C4-2B (cell line): ENCODE measurements around the gene PPP4C.
"Not testable (repeated sequence)": the region's sequence is repeated elsewhere in the genome, so short reads cannot be mapped to it uniquely, and the experiment has no call there.

ENCODE experiments used
- ZFX ChIP-seq: fragments of 450-650 bp; IDR thresholded peaks from 2 replicates; pipeline ENCODE4 v1.6.1; 2017
- TF ChIP-seq, protein P1 (sequence below): fragments of 450-650 bp; conservative IDR thresholded peaks from 2 replicates; pipeline ENCODE4 v1.5.1; 2017; ENCODE audit warnings: mild to moderate bottlenecking

DNA sequence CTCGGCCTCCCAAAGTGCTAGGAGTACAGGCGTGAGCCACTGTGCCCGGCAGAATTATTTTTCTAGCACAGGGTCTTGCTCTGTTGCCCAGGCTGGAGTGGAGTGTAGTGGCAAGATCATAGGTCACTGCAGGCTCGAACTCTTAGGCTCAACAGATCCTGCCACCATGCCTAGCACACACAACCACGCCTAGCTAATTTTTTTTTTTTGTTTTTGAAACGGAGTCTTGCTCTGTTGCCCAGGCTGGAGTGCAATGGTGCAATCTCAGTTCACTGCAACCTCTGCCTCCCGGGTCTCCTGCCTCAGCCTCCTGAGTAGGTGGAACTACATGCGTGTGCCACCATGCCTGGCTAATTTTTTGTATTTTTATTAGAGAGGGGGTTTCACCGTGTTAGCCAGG, 49.9 kb downstream of the PPP4C start:
- TF ChIP-seq, protein P1, sequence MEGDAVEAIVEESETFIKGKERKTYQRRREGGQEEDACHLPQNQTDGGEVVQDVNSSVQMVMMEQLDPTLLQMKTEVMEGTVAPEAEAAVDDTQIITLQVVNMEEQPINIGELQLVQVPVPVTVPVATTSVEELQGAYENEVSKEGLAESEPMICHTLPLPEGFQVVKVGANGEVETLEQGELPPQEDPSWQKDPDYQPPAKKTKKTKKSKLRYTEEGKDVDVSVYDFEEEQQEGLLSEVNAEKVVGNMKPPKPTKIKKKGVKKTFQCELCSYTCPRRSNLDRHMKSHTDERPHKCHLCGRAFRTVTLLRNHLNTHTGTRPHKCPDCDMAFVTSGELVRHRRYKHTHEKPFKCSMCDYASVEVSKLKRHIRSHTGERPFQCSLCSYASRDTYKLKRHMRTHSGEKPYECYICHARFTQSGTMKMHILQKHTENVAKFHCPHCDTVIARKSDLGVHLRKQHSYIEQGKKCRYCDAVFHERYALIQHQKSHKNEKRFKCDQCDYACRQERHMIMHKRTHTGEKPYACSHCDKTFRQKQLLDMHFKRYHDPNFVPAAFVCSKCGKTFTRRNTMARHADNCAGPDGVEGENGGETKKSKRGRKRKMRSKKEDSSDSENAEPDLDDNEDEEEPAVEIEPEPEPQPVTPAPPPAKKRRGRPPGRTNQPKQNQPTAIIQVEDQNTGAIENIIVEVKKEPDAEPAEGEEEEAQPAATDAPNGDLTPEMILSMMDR, result not testable (repeated sequence)
- TF ChIP-seq ZFX, result not testable (repeated sequence)
